WTC11 (cell line): ENCODE results near the gene TMEM40.
"Not testable (repeated sequence)": the region's sequence is repeated elsewhere in the genome, so short reads cannot be mapped to it uniquely, and the experiment has no call there.

Experiments
- CREM ChIP-seq: sonication (generic); formaldehyde crosslinking; IDR thresholded peaks from 2 replicates; pipeline ENCODE4 v1.8.1; 2022; ENCODE audit warnings: mild to moderate bottlenecking, missing genetic modification reagents, moderate library complexity
- ZNF121 ChIP-seq: sonication (generic); formaldehyde crosslinking; IDR thresholded peaks from 2 replicates; pipeline ENCODE4 v1.8.0; 2023; ENCODE audit warnings: missing genetic modification reagents
- TF ChIP-seq, protein P1 (sequence below): sonication (generic); formaldehyde crosslinking; IDR thresholded peaks from 2 replicates; pipeline ENCODE4 v1.8.0; 2022; ENCODE audit warnings: mild to moderate bottlenecking, missing genetic modification reagents

DNA sequence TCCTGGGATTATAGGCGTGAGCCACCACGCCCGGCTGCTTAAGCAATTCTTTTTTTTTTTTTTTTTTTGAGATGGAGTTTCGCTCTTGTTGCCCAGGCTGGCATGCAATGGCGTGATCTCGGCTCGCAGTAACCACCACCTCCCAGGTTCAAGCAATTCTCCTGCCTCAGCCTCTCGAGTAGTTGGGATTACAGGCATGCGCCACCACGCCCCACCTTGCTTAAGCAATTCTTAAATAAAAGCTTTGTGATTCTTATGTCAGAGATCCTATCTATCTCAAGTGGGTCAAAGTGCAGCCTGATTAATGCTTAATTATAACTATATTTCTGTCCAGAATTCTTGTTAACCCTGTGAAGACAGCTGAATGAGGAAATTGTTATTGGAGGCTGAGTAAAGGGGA lies 57.5 kb downstream of the TMEM40 start:
- TF ChIP-seq CREM; ZNF121 (CRISPR knock-in tag): not testable (repeated sequence)
- TF ChIP-seq, protein P1, sequence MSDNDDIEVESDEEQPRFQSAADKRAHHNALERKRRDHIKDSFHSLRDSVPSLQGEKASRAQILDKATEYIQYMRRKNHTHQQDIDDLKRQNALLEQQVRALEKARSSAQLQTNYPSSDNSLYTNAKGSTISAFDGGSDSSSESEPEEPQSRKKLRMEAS (CRISPR knock-in tag) = not testable (repeated sequence)
